Activated CD4-positive, alpha-beta memory T cell treated with anti-CD3 and anti-CD28 coated beads, Interleukin-2, amount 10 ng/mL, durations not matched to agents 7 days and 5 days (primary cell): ENCODE results near the gene TGFBR3. TPM values are rescaled to one million over a fixed set of nuclear protein-coding genes. Genes with fewer than 3 reads are reported as not detected.

ENCODE experiments used
- CTCF ChIA-PET: fragments of 350-600 bp; sonication (Branson Sonifier 250); formaldehyde crosslinking; loops from one replicate; lab custom pipeline; 2021; ENCODE audit warnings: antibody characterized with exemption, inconsistent platforms; lab: Charles Lee
- POLR2A ChIA-PET: fragments of 350-600 bp; sonication (Branson Sonifier 250); formaldehyde crosslinking; loops from one replicate; lab custom pipeline; 2021; ENCODE audit warnings: antibody characterized with exemption; lab: Charles Lee
- DNase-seq: peaks from one replicate; pipeline ENCODE4 v3.0.0-alpha.2; 2020
- H3K27ac Mint-ChIP-seq: one replicate; pipeline ENCODE4 v1.8.0; 2021; ENCODE audit warnings: mild to moderate bottlenecking, mixed read lengths
- H3K27me3 Mint-ChIP-seq: one replicate; pipeline ENCODE4 v1.8.0; 2021; ENCODE audit warnings: mixed read lengths
- H3K36me3 Mint-ChIP-seq: one replicate; pipeline ENCODE4 v1.8.0; 2021; ENCODE audit warnings: low read depth, mixed read lengths
- H3K4me1 Mint-ChIP-seq: one replicate; pipeline ENCODE4 v1.8.0; 2021; ENCODE audit warnings: mixed read lengths
- H3K4me3 Mint-ChIP-seq: one replicate; pipeline ENCODE4 v1.8.0; 2021; ENCODE audit warnings: mild to moderate bottlenecking, mixed read lengths
- H3K9me3 Mint-ChIP-seq: one replicate; pipeline ENCODE4 v1.8.0; 2021; ENCODE audit warnings: mixed read lengths
- total RNA-seq, 2 experiments: library from RNA; stranded (reverse); gene quantifications; one replicate each; pipeline ENCODE4 v1.2.3, GENCODE V29; 2021

The TGFBR3 gene
- total RNA-seq, 2 experiments from 2014 or later, result 35.9 to 41.6 TPM

- POLR2A ChIA-PET, result interaction anchor here (1.0 to 1.3 kb wide), 3 partner anchors 12 to 68 kb away, joined by 3 to 5 read pairs (median 5); no protein-coding TSS in a partner anchor
Measured at GRCh38 chr1:91764471-91765115, 121.4 kb downstream of the TGFBR3 start.

GRCh38 chr1:91763252-91763651, 122.7 kb downstream of the TGFBR3 start:
- Mint-ChIP-seq H3K27ac (peak overlapping the region; percentile 44), H3K36me3 (peaks cover 48% of the 10 kb centered on the region), H3K27me3 (no peaks in the 10 kb centered on the region), H3K4me3 (no peak overlapping the region), H3K9me3 (no peaks in the 10 kb centered on the region), H3K4me1 (peaks cover 38% of the 10 kb centered on the region)
- POLR2A ChIA-PET, result interaction anchor here (1.0 to 1.3 kb wide), 3 partner anchors 9 to 261 kb away, joined by 3 to 5 read pairs (median 3); no protein-coding TSS in a partner anchor
- CTCF ChIA-PET, result no interaction called here
- no peak for DNase-seq

More at GRCh38 chr1:91764471-91765115, 121.4 kb downstream of the TGFBR3 start:
- H3K27me3 Mint-ChIP-seq, result no peaks in the 10 kb centered on the region
- H3K4me3 Mint-ChIP-seq, result no peak overlapping the region
- peaks cover 39% of the 10 kb centered on the region for H3K4me1 Mint-ChIP-seq
- DNase-seq, result no peak
- no peaks in the 10 kb centered on the region for H3K9me3 Mint-ChIP-seq
- no peak overlapping the region for H3K27ac Mint-ChIP-seq
- CTCF ChIA-PET, result interaction anchor here (0.6 to 1.4 kb wide), 3 partner anchors 12 to 252 kb away, joined by 3 to 4 read pairs (median 3); no protein-coding TSS in a partner anchor
- peaks cover 53% of the 10 kb centered on the region for H3K36me3 Mint-ChIP-seq

GRCh38 chr1:91761295-91761721, 124.6 kb downstream of the TGFBR3 start:
- H3K36me3 Mint-ChIP-seq, result peaks cover 56% of the 10 kb centered on the region
- DNase-seq, result no peak
- ChIA-PET CTCF (interaction anchor here (0.7 kb wide), 1 partner anchor 240 kb away, joined by 3 read pairs; no protein-coding TSS in a partner anchor), POLR2A (interaction anchor here (1.1 kb wide), 1 partner anchor 9 kb away, joined by 3 read pairs; no protein-coding TSS in a partner anchor)
- no peak overlapping the region for H3K27ac Mint-ChIP-seq
- H3K4me1 Mint-ChIP-seq, result peaks cover 39% of the 10 kb centered on the region
- no peaks in the 10 kb centered on the region for H3K9me3 Mint-ChIP-seq
- H3K4me3 Mint-ChIP-seq, result no peak overlapping the region
- H3K27me3 Mint-ChIP-seq, result no peaks in the 10 kb centered on the region

GRCh38 chr1:91760512-91760911, 125.4 kb downstream of the TGFBR3 start:
- no peak overlapping the region for H3K27ac Mint-ChIP-seq
- no peaks in the 10 kb centered on the region for H3K9me3 Mint-ChIP-seq
- no peak overlapping the region for H3K4me3 Mint-ChIP-seq
- no peak for DNase-seq
- CTCF ChIA-PET, result no interaction called here
- H3K4me1 Mint-ChIP-seq, result peaks cover 39% of the 10 kb centered on the region
- peaks cover 59% of the 10 kb centered on the region for H3K36me3 Mint-ChIP-seq
- H3K27me3 Mint-ChIP-seq, result no peaks in the 10 kb centered on the region
- POLR2A ChIA-PET, result interaction anchor here (0.8 kb wide), 1 partner anchor 124 kb away, joined by 3 read pairs; no protein-coding TSS in a partner anchor

- Mint-ChIP-seq H3K27me3 (no peaks in the 10 kb centered on the region), H3K27ac (no peak overlapping the region), H3K36me3 (peaks cover 62% of the 10 kb centered on the region), H3K9me3 (no peaks in the 10 kb centered on the region), H3K4me1 (peaks cover 43% of the 10 kb centered on the region), H3K4me3 (no peak overlapping the region)
- DNase-seq, result no peak
- ChIA-PET CTCF (interaction anchor here (0.7 kb wide), 1 partner anchor 243 kb away, joined by 3 read pairs; no protein-coding TSS in a partner anchor), POLR2A (no interaction called here)
Measured at GRCh38 chr1:91759076-91759475, 126.9 kb downstream of the TGFBR3 start.

GRCh38 chr1:91757763-91758460, 128.0 kb downstream of the TGFBR3 start:
- Mint-ChIP-seq H3K9me3 (no peaks in the 10 kb centered on the region), H3K27me3 (no peaks in the 10 kb centered on the region), H3K4me1 (peaks cover 43% of the 10 kb centered on the region), H3K27ac (no peak overlapping the region), H3K36me3 (peaks cover 64% of the 10 kb centered on the region), H3K4me3 (no peak overlapping the region)
- no peak for DNase-seq
- CTCF ChIA-PET, result interaction anchor here (1.2 kb wide), 1 partner anchor 19 kb away, joined by 3 read pairs; no protein-coding TSS in a partner anchor
- POLR2A ChIA-PET, result no interaction called here

- CTCF ChIA-PET, result interaction anchor here (0.5 kb wide), 1 partner anchor 79 kb away, joined by 3 read pairs; no protein-coding TSS in a partner anchor
- POLR2A ChIA-PET, result no interaction called here
- Mint-ChIP-seq H3K4me3 (no peak overlapping the region), H3K4me1 (peaks cover 45% of the 10 kb centered on the region), H3K9me3 (no peaks in the 10 kb centered on the region), H3K27ac (no peak overlapping the region), H3K27me3 (no peaks in the 10 kb centered on the region), H3K36me3 (peaks cover 56% of the 10 kb centered on the region)
- no peak for DNase-seq
Measured at GRCh38 chr1:91755702-91756287, 130.2 kb downstream of the TGFBR3 start.

- CTCF ChIA-PET, result no interaction called here
- POLR2A ChIA-PET, result interaction anchor here (0.6 to 0.7 kb wide), 3 partner anchors 8 to 253 kb away, joined by 3 to 5 read pairs (median 3); no protein-coding TSS in a partner anchor
- H3K9me3 Mint-ChIP-seq, result no peaks in the 10 kb centered on the region
- H3K36me3 Mint-ChIP-seq, result peaks cover 55% of the 10 kb centered on the region
- no peaks in the 10 kb centered on the region for H3K27me3 Mint-ChIP-seq
- DNase-seq, result no peak
- peaks cover 51% of the 10 kb centered on the region for H3K4me1 Mint-ChIP-seq
- no peak overlapping the region for H3K27ac Mint-ChIP-seq
- H3K4me3 Mint-ChIP-seq, result no peak overlapping the region
Measured at GRCh38 chr1:91754816-91755580, 131.0 kb downstream of the TGFBR3 start.

- no peaks in the 10 kb centered on the region for H3K9me3 Mint-ChIP-seq
- POLR2A ChIA-PET, result interaction anchor here (0.6 to 0.7 kb wide), 3 partner anchors 9 to 252 kb away, joined by 3 to 5 read pairs (median 3); no protein-coding TSS in a partner anchor
- H3K4me3 Mint-ChIP-seq, result no peak overlapping the region
- peaks cover 54% of the 10 kb centered on the region for H3K4me1 Mint-ChIP-seq
- CTCF ChIA-PET, result no interaction called here
- DNase-seq, result peak; percentile 23
- peaks cover 59% of the 10 kb centered on the region for H3K36me3 Mint-ChIP-seq
- peak overlapping the region; percentile 50 for H3K27ac Mint-ChIP-seq
- no peaks in the 10 kb centered on the region for H3K27me3 Mint-ChIP-seq
Measured at GRCh38 chr1:91754348-91754747, 131.6 kb downstream of the TGFBR3 start.

- POLR2A ChIA-PET, result interaction anchor here (1.8 kb wide), 1 partner anchor 51 kb away, joined by 5 read pairs; no protein-coding TSS in a partner anchor
- no peaks in the 10 kb centered on the region for H3K27me3 Mint-ChIP-seq
- CTCF ChIA-PET, result no interaction called here
- no peak overlapping the region for H3K4me3 Mint-ChIP-seq
- H3K27ac Mint-ChIP-seq, result peak overlapping the region; percentile 50
- no peak for DNase-seq
- H3K9me3 Mint-ChIP-seq, result no peaks in the 10 kb centered on the region
- peaks cover 58% of the 10 kb centered on the region for H3K36me3 Mint-ChIP-seq
- H3K4me1 Mint-ChIP-seq, result peaks cover 57% of the 10 kb centered on the region
Measured at GRCh38 chr1:91753878-91754277, 132.1 kb downstream of the TGFBR3 start.

GRCh38 chr1:91752324-91752723, 133.6 kb downstream of the TGFBR3 start:
- Mint-ChIP-seq H3K36me3 (peaks cover 54% of the 10 kb centered on the region), H3K4me1 (peaks cover 59% of the 10 kb centered on the region)
- POLR2A ChIA-PET, result interaction anchor here (0.9 to 3.2 kb wide), 14 partner anchors 9 to 197 kb away, joined by 3 to 10 read pairs (median 4); partner anchors contain the start of gene TGFBR3

GRCh38 chr1:91751275-91751674, 134.7 kb downstream of the TGFBR3 start:
- POLR2A ChIA-PET, result interaction anchor here (1.7 to 3.2 kb wide), 3 partner anchors 19 to 134 kb away, joined by 3 to 10 read pairs (median 6); partner anchors contain the start of gene TGFBR3
- Mint-ChIP-seq H3K36me3 (peaks cover 61% of the 10 kb centered on the region), H3K27me3 (no peaks in the 10 kb centered on the region), H3K4me1 (peaks cover 59% of the 10 kb centered on the region), H3K9me3 (peaks cover 8% of the 10 kb centered on the region), H3K4me3 (no peak overlapping the region), H3K27ac (no peak overlapping the region)
- CTCF ChIA-PET, result no interaction called here
- DNase-seq, result no peak

More at GRCh38 chr1:91752324-91752723, 133.6 kb downstream of the TGFBR3 start:
- Mint-ChIP-seq H3K4me3 (no peak overlapping the region), H3K9me3 (peaks cover 3% of the 10 kb centered on the region), H3K27ac (peak overlapping the region; percentile 66), H3K27me3 (no peaks in the 10 kb centered on the region)
- CTCF ChIA-PET, result interaction anchor here (0.9 to 1.4 kb wide), 6 partner anchors 12 to 239 kb away, joined by 3 to 7 read pairs (median 4); partner anchors contain the start of gene TGFBR3
- no peak for DNase-seq
